Epithelial cell of alveolus of lung (primary cell): ENCODE data around the gene MTURN. TPM values are rescaled to one million over a fixed set of nuclear protein-coding genes. Genes with fewer than 3 reads are reported as not detected.

Source experiments
- total RNA-seq: library from RNA; depleted of rRNA; stranded (reverse); fragments of >200 nt; gene quantifications from 2 replicates; pipeline ENCODE4 v1.2.1, GENCODE V29; 2015

Gene MTURN
- total RNA-seq, result 4.3 and 8.8 TPM in 2 replicates

GRCh38 chr7:30134611-30135300 is at the start of gene MTURN:
Gene MTURN (plus strand): TSS chr7:30134986. CDS start chr7:30135137, 151 bp downstream.

Other genes with a start within 250 kb of the MTURN start
- 76.3 and 76.5 TPM in 2 replicates for gene SCRN1, start 145.2 kb upstream of the MTURN start, total RNA-seq
- 19.6 and 25.6 TPM in 2 replicates for gene FKBP14, start 108.3 kb upstream of the MTURN start, total RNA-seq
- 7.5 and 9.8 TPM in 2 replicates for gene PLEKHA8, start 106.6 kb upstream of the MTURN start, total RNA-seq
- 3.1 and 4.2 TPM in 2 replicates for gene ZNRF2, start 149.6 kb downstream of the MTURN start, total RNA-seq